ENCODE results near the gene METRNL.
"Not testable (repeated sequence)": the region's sequence is repeated elsewhere in the genome, so short reads cannot be mapped to it uniquely, and the experiment has no call there.

Gene METRNL

GRCh38 chr17:83052241-83052564, 27.2 kb upstream of the METRNL start:
- no peak for DNase-seq (ENCODE audit: low read depth in 2 of 2)

- no peak for DNase-seq (ENCODE audit: low read depth in 2 of 2)
Measured at GRCh38 chr17:83053021-83053681, 26.3 kb upstream of the METRNL start.

- DNase-seq (ENCODE audit: low read depth in 2 of 2), result no peak
Measured at GRCh38 chr17:83053739-83054451, 25.5 kb upstream of the METRNL start.

- no peak for DNase-seq (ENCODE audit: low read depth in 2 of 2)
Measured at GRCh38 chr17:83054518-83055125, 24.8 kb upstream of the METRNL start.

- DNase-seq (ENCODE audit: low read depth in 2 of 2), result not testable (repeated sequence)
Measured at GRCh38 chr17:83055176-83055575, 24.2 kb upstream of the METRNL start.

GRCh38 chr17:83055911-83056582, 23.4 kb upstream of the METRNL start:
- no peak for DNase-seq (ENCODE audit: low read depth in 2 of 2)

GRCh38 chr17:83056583-83057396, 22.6 kb upstream of the METRNL start:
- DNase-seq (ENCODE audit: low read depth in 2 of 2), result no peak

GRCh38 chr17:83057397-83057761, 22.0 kb upstream of the METRNL start:
- no peak for DNase-seq (ENCODE audit: low read depth in 2 of 2)

- no peak for DNase-seq (ENCODE audit: low read depth in 2 of 2)
Measured at GRCh38 chr17:83057793-83058265, 21.6 kb upstream of the METRNL start.

GRCh38 chr17:83058266-83058798, 21.1 kb upstream of the METRNL start:
- no peak for DNase-seq (ENCODE audit: low read depth in 2 of 2)

GRCh38 chr17:83061586-83061985, 17.8 kb upstream of the METRNL start:
- no peak for DNase-seq (ENCODE audit: low read depth in 2 of 2)

- no peak for DNase-seq (ENCODE audit: low read depth in 2 of 2)
Measured at GRCh38 chr17:83062011-83062817, 17.2 kb upstream of the METRNL start.

GRCh38 chr17:83062818-83063671, 16.4 kb upstream of the METRNL start:
- no peak for DNase-seq (ENCODE audit: low read depth in 2 of 2)

- DNase-seq (ENCODE audit: low read depth in 2 of 2), result no peak
Measured at GRCh38 chr17:83064021-83064731, 15.2 kb upstream of the METRNL start.

- no peak for DNase-seq (ENCODE audit: low read depth in 2 of 2)
Measured at GRCh38 chr17:83064732-83065659, 14.4 kb upstream of the METRNL start.

GRCh38 chr17:83065660-83066542, 13.5 kb upstream of the METRNL start:
- no peak for DNase-seq (ENCODE audit: low read depth in 2 of 2)

- DNase-seq (ENCODE audit: low read depth in 2 of 2), result not testable (repeated sequence)
Measured at GRCh38 chr17:83066543-83066890, 12.9 kb upstream of the METRNL start.

Measured in stimulated activated CD4-positive, alpha-beta T cell treated with anti-CD3 and anti-CD28 coated beads, Interleukin-1b, Interleukin-23, amount 100 ng/mL, for 4 hours (primary cell).